ENCODE data around the gene SLC3A2. TPM values are rescaled to one million over a fixed set of nuclear protein-coding genes. Genes with fewer than 3 reads are reported as not detected.
A peak's percentile ranks its signal among the peaks of the same experiment; 100 is the strongest.

The SLC3A2 gene
- total RNA-seq (10 to 100 TPM; 26.6 to 76.0 (median 59.1) TPM), polyA plus RNA-seq (100 to 1,000 TPM in 1 of 2 donors, 10 to 100 TPM in 1; 27.1 to 103 TPM)
- long read RNA-seq, donor 1, transcript SLC3A2-201 (9 exons, 1,904 nt): major isoform, 41 of 51 reads
- long read RNA-seq, donor 1, partial matches to known transcripts: 2 of 51 reads
- long read RNA-seq, donor 1, other reads (novel, unspliced or antisense): 3 of 51 reads
- long read RNA-seq, donor 2, transcript SLC3A2-203 (12 exons, 2,161 nt): minor isoform, 11 of 338 reads
- long read RNA-seq, donor 2, transcript SLC3A2-206 (11 exons, 2,084 nt): minor isoform, 5 of 338 reads
- long read RNA-seq, donor 2, transcript SLC3A2-201 (9 exons, 1,904 nt): major isoform, 302 of 338 reads
- long read RNA-seq, donor 2, partial matches to known transcripts: 3 of 338 reads
- long read RNA-seq, donor 2, other reads (novel, unspliced or antisense): 10 of 338 reads
- long read RNA-seq, donor 3, transcript SLC3A2-201 (9 exons, 1,904 nt): major isoform, 44 of 47 reads
- long read RNA-seq, donor 3, partial matches to known transcripts: 1 of 47 reads
- long read RNA-seq, donor 3, other reads (novel, unspliced or antisense): 1 of 47 reads

DNA sequence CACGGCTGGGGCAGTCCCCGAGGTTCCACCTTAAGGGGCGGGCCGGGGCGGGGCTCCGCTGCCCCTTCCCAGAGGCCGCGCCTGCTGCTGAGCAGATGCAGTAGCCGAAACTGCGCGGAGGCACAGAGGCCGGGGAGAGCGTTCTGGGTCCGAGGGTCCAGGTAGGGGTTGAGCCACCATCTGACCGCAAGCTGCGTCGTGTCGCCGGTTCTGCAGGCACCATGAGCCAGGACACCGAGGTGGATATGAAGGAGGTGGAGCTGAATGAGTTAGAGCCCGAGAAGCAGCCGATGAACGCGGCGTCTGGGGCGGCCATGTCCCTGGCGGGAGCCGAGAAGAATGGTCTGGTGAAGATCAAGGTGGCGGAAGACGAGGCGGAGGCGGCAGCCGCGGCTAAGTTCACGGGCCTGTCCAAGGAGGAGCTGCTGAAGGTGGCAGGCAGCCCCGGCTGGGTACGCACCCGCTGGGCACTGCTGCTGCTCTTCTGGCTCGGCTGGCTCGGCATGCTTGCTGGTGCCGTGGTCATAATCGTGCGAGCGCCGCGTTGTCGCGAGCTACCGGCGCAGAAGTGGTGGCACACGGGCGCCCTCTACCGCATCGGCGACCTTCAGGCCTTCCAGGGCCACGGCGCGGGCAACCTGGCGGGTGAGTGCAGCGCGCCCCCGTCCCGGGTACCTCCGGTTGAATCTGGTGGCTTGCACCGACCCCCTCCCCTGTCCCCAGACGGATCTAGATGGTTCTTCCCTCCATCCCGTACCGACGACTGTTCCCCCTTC lies at the start of gene SLC3A2:
Gene SLC3A2, plus strand, starts transcription at position 94 of the 776 bp plus-strand sequence. Its CDS starts 128 bp downstream, at position 222.
- peak; percentile 95 to 98 for TF ChIP-seq POLR2A (IDR thresholded peaks at IDR 0.05)
- TF ChIP-seq, protein P1, sequence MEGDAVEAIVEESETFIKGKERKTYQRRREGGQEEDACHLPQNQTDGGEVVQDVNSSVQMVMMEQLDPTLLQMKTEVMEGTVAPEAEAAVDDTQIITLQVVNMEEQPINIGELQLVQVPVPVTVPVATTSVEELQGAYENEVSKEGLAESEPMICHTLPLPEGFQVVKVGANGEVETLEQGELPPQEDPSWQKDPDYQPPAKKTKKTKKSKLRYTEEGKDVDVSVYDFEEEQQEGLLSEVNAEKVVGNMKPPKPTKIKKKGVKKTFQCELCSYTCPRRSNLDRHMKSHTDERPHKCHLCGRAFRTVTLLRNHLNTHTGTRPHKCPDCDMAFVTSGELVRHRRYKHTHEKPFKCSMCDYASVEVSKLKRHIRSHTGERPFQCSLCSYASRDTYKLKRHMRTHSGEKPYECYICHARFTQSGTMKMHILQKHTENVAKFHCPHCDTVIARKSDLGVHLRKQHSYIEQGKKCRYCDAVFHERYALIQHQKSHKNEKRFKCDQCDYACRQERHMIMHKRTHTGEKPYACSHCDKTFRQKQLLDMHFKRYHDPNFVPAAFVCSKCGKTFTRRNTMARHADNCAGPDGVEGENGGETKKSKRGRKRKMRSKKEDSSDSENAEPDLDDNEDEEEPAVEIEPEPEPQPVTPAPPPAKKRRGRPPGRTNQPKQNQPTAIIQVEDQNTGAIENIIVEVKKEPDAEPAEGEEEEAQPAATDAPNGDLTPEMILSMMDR (IDR thresholded peaks at IDR 0.05): peak; percentile 49 to 93 (median 80)
- ATAC-seq (peak; percentile 90 to 94 (median 92)), DNase-seq (peak; percentile 88 to 93 (median 90))
- intact Hi-C loops (cut with DNase I): loop anchor here in 2 of 10 donors (2.0 to 5.0 kb wide), 2 partner anchors 40 to 94 kb away; partner anchors contain the start of gene TMEM179B (in 1 of the 2)
- Histone ChIP-seq H3K4me1 (peaks cover 13 to 53% (median 40%) of the 10 kb centered on the region in 12 donors), H3K27ac (peak within 1 kb of the TSS; percentile 93 to 100 (median 99)), H3K36me3 (peaks cover 0 to 39% (median 36%) of the 10 kb centered on the region in 9 donors), H3K4me3 (peak within 1 kb of the TSS; percentile 80 to 100 (median 96)), H3K27me3 (no peaks in the 10 kb centered on the region), H3K9me3 (no peaks in the 10 kb centered on the region)
- WGBS, 4 donors: 0 to 1% (median 0%) methylated on average over 38 to 69 of the region's 69 CpGs

DNA sequence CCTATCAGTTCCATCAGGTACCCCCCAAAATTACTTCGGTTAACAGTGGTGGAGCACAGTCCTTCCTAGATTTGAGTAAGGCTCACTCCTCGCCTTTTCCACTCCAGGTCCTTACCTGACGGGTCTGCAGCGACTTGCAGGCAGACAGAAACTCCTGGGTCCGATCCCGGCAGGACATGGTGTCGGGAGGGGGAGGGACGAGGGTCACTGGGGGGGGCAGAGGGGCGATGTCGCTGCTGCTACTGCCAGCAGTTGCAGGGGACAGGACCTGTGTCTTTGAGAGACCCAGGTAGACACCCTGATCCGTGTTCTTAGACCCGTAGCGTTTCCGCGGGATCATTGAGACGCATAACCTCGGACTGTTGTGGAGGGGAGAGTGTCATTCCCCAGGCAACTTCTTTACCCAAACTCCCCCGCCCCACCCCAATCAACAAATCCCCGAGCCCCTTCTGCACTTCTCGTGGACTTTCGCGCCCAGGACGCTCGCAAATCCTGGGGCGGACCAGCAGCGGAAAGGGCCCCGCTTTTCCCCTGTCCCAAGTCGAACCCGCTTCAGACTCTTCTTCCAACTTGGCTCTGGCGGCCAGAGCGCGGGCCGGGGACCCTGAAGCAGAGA lies 49.7 kb upstream of the SLC3A2 start:
- Histone ChIP-seq H3K4me3 (peak overlapping the region; percentile 53 to 99 (median 93)), H3K36me3 (peaks cover 0 to 66% (median 57%) of the 10 kb centered on the region in 9 donors), H3K9me3 (no peaks in the 10 kb centered on the region), H3K27me3 (no peaks in the 10 kb centered on the region), H3K27ac (peak overlapping the region; percentile 87 to 98 (median 95)), H3K4me1 (peaks cover 10 to 42% (median 29%) of the 10 kb centered on the region in 12 donors)
- peak in 2 of 4 donors; percentile 0 for ATAC-seq
- TF ChIP-seq, protein P1 (IDR thresholded peaks at IDR 0.05): no peak
- no peak for TF ChIP-seq POLR2A (IDR thresholded peaks at IDR 0.05)
- peak in 2 of 5 donors; percentile 22 to 35 for DNase-seq
- WGBS, 4 donors: 0 to 1% (median 1%) methylated on average over 21 to 33 of the region's 33 CpGs
- intact Hi-C loops (cut with DNase I): loop anchor here in 5 of 10 donors (1.0 to 5.0 kb wide), 2 partner anchors 26 to 39 kb away; partner anchors contain the start of genes TMEM223 (in 4 of the 5) and NXF1 (in 1 of the 5)

DNA sequence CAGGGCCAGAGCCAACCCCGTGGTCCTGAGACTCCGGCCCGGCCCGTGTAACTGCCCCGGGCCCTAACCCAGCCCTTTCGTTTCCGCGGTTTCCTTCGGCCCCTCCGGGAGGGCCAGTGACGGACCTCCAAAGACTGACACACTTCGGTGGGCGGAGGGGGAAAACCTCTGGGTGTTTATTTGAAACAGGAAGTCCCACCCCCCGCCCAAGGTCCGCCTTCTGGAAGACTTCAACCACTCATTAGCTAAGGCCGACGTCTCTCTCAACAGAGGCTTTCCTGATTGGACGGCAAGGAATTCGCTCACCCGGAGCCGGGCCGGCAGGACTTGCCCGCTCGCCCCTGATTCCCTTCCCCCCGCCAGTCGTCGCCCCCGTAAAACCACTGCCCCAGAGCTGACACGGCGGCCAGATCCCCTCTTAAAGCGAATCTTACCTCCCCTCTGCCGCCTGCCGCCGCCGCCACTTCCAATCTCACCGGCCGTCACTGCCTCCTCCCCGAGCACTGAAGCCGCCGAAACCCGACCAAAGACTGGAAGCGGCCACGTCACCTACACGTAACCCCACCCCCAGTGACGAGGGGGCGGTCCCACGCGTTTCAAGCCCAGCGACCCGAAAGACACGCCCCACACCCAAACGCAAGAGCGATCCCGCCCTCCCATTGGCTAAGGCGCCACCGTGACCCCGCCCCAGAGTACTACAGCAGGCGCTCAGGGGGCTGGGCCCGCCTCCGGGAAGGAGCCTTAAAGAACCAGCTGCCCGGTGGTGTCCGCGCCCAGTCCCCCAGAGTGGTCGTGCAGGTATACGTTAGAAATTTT lies 49.0 kb upstream of the SLC3A2 start, which contains the start of gene STX5:
Gene STX5, minus strand, starts transcription at position 532 of the 816 bp plus-strand sequence. CDS start 808 bp downstream, outside the sequence.
- peak within 1 kb of the TSS; percentile 53 to 99 (median 93) for H3K4me3 ChIP-seq
- DNase-seq (peak; percentile 99 to 100 (median 100)), ATAC-seq (peak; percentile 97 to 99 (median 98))
- H3K9me3 ChIP-seq: no peaks in the 10 kb centered on the region
- WGBS, 4 donors: 0 to 1% (median 0%) methylated on average over 29 to 65 of the region's 65 CpGs
- peak within 1 kb of the TSS; percentile 87 to 98 (median 95) for H3K27ac ChIP-seq
- intact Hi-C loops (cut with DNase I): loop anchor here in 7 of 10 donors (1.0 to 5.0 kb wide), 4 partner anchors 26 to 45 kb away; partner anchors contain the start of genes TMEM223 (in 5 of the 7), NXF1 (in 1 of the 7) and TMEM179B (in 1 of the 7)
- no peaks in the 10 kb centered on the region for H3K27me3 ChIP-seq
- peaks cover 10 to 42% (median 29%) of the 10 kb centered on the region in 12 donors for H3K4me1 ChIP-seq
- peak; percentile 12 to 87 for TF ChIP-seq POLR2A (IDR thresholded peaks at IDR 0.05)
- TF ChIP-seq, protein P1 (IDR thresholded peaks at IDR 0.05): no peak
- H3K36me3 ChIP-seq: peaks cover 0 to 66% (median 56%) of the 10 kb centered on the region in 9 donors
